NCI-H187 (cell line): ENCODE data around the gene ZNF222.

Experiments used
- DNase-seq, 2 experiments: peaks; one replicate each; lab custom pipeline; 2025; lab: John Stamatoyannopoulos, UW

ZNF222 gene

DNA sequence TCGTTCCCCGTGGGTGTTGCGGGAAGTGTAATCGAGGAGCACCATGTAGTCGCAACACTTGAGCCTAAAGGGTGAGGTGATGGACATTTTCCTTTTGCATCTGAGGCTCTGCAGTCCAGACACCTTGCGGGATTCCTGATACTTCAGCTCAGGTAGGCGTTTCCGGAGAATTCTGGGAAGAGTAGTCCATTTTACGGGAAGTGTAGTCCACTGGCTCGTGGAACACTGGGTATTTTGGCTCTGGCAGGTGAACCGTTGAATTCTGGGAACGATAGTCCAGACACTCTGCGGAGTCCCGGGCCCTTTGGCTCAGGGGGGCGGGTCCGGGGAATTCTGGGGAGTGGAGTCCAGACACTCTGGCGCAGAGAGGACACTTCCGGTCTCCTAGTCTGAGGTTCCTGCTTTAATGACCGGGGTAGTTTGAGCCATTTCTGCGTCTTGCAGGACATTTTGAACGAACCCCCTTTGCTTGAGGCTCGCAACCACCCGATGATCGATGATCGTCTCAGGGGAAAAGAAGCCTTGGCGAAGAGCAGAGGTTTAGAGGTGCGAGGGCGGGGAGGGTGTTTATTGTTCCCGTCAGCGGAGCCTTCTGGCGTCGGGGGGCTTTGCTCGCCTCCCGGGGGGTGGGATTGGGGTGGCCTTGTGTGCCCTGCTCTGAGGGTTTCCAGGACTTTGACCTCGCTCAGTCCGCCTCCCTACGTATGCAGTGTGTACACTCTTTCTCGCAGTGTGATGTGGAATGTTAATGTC, 26.6 kb downstream of the ZNF222 start, which contains the start of gene ZNF223:
TSS of gene ZNF223 (plus strand) at position 387 of the 753 bp plus-strand sequence. CDS start 3,141 bp downstream, outside the sequence.
- peak; percentile 94 for DNase-seq

- DNase-seq = no peak
These were observed 30.7 kb downstream of the ZNF222 start for GRCh38 chr19:44055870-44056269.

- DNase-seq = no peak
These were observed 34.0 kb downstream of the ZNF222 start for GRCh38 chr19:44059229-44059628.

DNA sequence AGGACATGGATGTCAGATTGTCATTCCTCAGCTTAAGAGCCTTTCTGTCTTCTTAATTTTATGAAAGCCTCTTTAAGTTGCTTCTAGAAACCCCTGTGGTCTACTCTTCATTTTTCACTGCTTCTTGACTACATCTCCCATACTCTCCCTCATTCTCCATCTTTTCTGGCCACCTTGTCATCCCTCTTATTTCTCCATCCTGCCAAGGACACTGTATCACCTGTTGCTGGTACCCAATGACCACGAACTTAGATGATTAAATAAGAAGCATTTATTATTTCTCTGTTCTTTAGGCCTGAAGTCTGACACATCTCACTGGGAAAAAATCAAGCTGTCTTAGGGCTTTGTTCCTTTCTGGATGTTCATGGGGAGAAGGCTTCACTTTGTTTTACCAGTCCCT, 35.9 kb downstream of the ZNF222 start:
- no peak for DNase-seq

DNA sequence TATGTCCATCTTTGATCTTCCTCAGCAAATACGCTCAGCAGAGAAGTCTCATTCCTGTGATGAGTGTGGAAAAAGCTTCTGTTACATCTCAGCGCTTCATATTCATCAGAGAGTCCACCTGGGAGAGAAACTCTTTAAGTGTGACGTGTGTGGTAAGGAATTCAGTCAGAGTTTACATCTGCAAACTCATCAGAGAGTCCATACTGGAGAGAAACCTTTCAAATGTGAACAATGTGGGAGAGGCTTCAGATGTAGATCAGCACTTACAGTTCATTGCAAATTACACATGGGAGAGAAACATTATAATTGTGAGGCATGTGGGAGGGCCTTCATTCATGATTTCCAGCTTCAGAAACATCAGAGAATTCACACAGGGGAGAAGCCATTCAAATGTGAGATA, 41.1 kb downstream of the ZNF222 start:
- no peak for DNase-seq

DNA sequence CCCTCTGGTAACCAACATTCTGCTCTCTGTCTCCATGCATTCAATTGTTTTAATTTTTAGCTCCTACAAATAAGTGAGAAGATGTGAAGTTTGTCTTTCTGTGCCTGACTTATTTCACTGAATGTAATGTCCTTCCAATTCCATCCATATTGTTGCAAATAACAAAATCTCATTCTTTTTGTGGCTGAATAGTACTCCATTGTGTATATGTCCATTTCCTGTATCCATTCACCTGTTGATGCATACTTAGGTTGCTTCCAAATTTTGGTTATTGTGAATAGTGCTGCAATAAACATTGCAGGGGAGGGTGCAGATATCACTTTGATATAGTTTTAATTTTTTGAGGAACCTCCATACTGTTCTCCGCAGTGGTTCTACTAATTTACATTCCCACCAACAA, 44.2 kb downstream of the ZNF222 start:
- DNase-seq = no peak

DNA sequence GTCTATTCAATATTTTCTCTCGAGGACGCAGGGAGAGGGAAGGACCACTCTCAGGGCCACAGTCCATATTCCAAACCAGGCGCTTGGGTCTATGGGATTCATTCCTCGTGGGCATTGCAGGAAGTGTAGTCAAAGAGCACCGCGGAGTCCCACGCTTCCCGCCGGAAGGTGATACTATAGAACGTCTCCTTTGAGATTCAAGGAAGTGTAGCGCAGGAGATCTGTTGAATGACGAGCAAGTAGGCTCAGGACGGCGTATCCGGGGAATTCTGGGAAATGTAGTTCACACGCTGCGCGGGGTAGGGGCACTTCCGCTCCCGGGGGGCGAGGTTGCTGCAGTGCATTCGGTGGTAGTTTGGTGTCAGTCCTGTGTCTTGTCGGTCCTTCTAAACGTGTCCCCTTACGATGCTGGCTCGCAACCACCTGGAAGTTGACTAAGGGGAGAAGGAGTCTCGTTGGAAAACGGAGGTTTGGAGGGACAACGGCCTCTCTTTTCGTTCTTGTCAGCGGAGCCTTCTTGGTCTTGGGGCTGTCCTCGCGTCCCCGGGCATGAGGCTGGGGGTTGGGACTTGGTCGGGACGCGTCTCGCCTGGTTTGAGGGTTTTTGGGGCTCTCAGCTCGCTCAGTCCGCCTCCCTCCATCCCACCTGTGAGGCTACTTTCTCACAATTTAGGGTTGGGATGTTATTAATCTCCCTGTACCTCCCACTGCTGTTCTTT, 46.8 kb downstream of the ZNF222 start, which contains the start of gene ZNF284:
TSS of gene ZNF284 (plus strand) at position 336 of the 719 bp plus-strand sequence. CDS start 4,231 bp downstream, outside the sequence.
- DNase-seq = peak; percentile 77 to 85

DNA sequence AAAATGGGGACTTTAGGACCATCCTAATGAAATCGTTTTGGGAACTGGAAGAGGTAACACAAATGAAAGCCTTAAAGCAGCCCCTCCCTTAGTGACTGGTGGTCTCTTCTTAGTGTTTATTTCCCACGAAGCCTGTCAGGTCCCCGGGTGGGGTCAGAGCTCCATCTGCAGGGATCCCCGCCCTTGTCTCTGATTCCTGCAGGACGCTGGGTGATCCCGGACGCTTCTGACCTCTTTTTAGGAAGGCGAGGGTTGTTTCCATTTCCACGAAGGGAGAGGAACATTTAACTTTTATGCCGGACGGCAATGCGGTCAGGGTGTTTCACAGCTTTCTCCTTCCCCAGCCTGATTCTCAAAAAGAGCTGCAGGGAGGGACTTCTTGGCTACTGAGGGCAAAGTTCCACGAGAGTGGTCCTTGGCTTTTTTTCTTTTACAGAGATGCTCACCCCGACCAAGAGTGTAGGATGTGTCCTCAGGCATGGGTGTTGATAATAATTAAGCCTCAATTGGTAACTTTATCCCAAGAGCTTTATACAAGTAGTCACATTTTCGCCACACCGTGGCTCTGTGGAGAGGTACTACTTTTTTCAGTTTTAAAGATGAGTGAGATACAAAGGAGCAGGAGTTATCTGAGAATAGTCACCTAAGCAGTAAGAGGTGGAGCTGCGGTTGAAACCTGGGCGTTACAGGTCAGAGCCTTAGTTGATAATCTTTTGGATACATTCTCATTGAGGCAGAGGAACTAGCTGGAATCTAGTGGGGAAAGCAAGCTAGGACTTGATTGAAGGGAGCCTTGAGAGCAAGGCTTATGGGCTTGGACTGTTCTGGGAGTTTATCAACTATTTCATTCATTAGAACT, 47.6 kb downstream of the ZNF222 start:
- no peak for DNase-seq

GRCh38 chr19:44076325-44076724, 51.1 kb downstream of the ZNF222 start:
- DNase-seq = no peak
